ENCODE measurements around the gene CHRNB2. TPM values are rescaled to one million over a fixed set of nuclear protein-coding genes. Genes with fewer than 3 reads are reported as not detected.

CHRNB2 gene
- total and polyA plus RNA-seq, 9 of the 15 experiments (the other 6 are each of a cell fraction or from before 2014, with no cell fraction given), result 0.01 TPM; not detected in 8

DNA sequence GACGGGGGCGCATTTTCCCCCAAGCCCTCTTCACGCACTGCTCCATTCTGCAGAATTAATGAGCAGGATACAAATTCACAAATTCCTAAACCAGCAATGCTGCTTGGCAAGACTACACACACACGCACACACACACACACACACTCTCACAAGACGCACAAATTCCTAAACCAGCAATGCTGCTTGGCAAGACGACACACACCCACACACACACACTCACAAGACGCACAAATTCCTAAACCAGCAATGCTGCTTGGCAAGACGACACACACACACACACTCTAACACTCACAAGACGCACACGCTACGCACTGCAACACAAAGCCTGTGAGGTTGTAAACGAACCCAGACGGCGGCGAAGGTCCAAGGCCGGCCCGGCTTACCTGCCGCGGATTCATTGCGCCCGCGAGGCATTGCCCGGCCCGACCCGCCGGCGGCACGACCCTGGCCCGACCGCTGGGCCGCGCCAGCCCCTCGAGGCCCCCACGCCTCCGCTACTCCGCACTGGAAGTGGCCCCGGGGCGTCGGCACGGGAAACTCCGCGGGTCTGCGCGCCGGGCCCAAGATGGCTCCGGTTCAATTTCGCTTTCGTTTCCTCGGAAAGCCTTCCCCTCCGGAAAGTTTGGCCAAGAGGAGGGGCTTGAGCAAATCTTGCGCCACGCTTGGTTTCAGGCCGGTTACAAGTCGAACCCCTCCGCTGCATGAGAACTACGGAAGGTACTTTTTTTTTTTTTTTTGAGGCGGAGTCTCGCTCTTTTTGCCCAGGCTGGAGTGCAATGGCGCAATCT, 40.2 kb downstream of the CHRNB2 start, which contains the start of gene ADAR (continued):
- TF ChIP-seq, protein P1, sequence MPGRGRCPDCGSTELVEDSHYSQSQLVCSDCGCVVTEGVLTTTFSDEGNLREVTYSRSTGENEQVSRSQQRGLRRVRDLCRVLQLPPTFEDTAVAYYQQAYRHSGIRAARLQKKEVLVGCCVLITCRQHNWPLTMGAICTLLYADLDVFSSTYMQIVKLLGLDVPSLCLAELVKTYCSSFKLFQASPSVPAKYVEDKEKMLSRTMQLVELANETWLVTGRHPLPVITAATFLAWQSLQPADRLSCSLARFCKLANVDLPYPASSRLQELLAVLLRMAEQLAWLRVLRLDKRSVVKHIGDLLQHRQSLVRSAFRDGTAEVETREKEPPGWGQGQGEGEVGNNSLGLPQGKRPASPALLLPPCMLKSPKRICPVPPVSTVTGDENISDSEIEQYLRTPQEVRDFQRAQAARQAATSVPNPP (IDR thresholded peaks at IDR 0.05; ENCODE audit: borderline replicate concordance, insufficient read depth, insufficient read length), result no peak
- TF ChIP-seq CC2D1A (IDR thresholded peaks at IDR 0.05) (no peak), KLF6 (CRISPR knock-in tag; IDR thresholded peaks at IDR 0.05; ENCODE audit: borderline replicate concordance) (no peak), ZC3H8 (IDR thresholded peaks at IDR 0.05) (no peak), ZNF12 (CRISPR knock-in tag; IDR thresholded peaks at IDR 0.05) (no peak), ZC3H11A (IDR thresholded peaks at IDR 0.05; ENCODE audit: low read depth, low read length) (no peak), NR2F6 (CRISPR knock-in tag; IDR thresholded peaks at IDR 0.05) (no peak), HEY1 (CRISPR knock-in tag; IDR thresholded peaks at IDR 0.05; ENCODE audit: borderline replicate concordance) (no peak), MTF1 (CRISPR knock-in tag; IDR thresholded peaks at IDR 0.05; ENCODE audit: borderline replicate concordance) (no peak), TRIM24 (IDR thresholded peaks at IDR 0.05) (no peak), ETV5 (CRISPR knock-in tag; IDR thresholded peaks at IDR 0.05; ENCODE audit: low read depth) (0 out of 2 replicates have a peak, but pooled peaks have one; percentile 37), MEF2D (tag; conservative IDR thresholded peaks at IDR 0.05; ENCODE audit: low read depth) (no peak), TAL1 (IDR thresholded peaks at IDR 0.05) (no peak), STAT5A (IDR thresholded peaks at IDR 0.05; ENCODE audit: borderline replicate concordance, low read length) (no peak), SRSF3 (IDR thresholded peaks at IDR 0.05; ENCODE audit: insufficient read depth, low read length) (no peak), KDM1A (IDR thresholded peaks at IDR 0.05) (no peak), TCF3 (CRISPR knock-in tag; IDR thresholded peaks at IDR 0.05) (no peak), SAP30 (IDR thresholded peaks at IDR 0.05; ENCODE audit: borderline replicate concordance, insufficient read depth, low read depth, low read length, poor library complexity, severe bottlenecking) (peak; percentile 71)
- TF ChIP-seq, protein P2, sequence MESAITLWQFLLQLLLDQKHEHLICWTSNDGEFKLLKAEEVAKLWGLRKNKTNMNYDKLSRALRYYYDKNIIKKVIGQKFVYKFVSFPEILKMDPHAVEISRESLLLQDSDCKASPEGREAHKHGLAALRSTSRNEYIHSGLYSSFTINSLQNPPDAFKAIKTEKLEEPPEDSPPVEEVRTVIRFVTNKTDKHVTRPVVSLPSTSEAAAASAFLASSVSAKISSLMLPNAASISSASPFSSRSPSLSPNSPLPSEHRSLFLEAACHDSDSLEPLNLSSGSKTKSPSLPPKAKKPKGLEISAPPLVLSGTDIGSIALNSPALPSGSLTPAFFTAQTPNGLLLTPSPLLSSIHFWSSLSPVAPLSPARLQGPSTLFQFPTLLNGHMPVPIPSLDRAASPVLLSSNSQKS (CRISPR knock-in tag; IDR thresholded peaks at IDR 0.05), result no peak
- TF ChIP-seq, protein P3, sequence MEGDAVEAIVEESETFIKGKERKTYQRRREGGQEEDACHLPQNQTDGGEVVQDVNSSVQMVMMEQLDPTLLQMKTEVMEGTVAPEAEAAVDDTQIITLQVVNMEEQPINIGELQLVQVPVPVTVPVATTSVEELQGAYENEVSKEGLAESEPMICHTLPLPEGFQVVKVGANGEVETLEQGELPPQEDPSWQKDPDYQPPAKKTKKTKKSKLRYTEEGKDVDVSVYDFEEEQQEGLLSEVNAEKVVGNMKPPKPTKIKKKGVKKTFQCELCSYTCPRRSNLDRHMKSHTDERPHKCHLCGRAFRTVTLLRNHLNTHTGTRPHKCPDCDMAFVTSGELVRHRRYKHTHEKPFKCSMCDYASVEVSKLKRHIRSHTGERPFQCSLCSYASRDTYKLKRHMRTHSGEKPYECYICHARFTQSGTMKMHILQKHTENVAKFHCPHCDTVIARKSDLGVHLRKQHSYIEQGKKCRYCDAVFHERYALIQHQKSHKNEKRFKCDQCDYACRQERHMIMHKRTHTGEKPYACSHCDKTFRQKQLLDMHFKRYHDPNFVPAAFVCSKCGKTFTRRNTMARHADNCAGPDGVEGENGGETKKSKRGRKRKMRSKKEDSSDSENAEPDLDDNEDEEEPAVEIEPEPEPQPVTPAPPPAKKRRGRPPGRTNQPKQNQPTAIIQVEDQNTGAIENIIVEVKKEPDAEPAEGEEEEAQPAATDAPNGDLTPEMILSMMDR (IDR thresholded peaks at IDR 0.05 in 2 of 3, conservative IDR thresholded peaks at IDR 0.05 in 1 of 3; ENCODE audit: insufficient read depth in 2 of 3, low read depth in 1 of 3, low read length in 3 of 3), result no peak
- TF ChIP-seq, protein P4, sequence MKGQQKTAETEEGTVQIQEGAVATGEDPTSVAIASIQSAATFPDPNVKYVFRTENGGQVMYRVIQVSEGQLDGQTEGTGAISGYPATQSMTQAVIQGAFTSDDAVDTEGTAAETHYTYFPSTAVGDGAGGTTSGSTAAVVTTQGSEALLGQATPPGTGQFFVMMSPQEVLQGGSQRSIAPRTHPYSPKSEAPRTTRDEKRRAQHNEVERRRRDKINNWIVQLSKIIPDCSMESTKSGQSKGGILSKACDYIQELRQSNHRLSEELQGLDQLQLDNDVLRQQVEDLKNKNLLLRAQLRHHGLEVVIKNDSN (CRISPR knock-in tag; IDR thresholded peaks at IDR 0.05), result no peak
- TF ChIP-seq, protein P5, sequence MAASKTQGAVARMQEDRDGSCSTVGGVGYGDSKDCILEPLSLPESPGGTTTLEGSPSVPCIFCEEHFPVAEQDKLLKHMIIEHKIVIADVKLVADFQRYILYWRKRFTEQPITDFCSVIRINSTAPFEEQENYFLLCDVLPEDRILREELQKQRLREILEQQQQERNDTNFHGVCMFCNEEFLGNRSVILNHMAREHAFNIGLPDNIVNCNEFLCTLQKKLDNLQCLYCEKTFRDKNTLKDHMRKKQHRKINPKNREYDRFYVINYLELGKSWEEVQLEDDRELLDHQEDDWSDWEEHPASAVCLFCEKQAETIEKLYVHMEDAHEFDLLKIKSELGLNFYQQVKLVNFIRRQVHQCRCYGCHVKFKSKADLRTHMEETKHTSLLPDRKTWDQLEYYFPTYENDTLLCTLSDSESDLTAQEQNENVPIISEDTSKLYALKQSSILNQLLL (CRISPR knock-in tag; IDR thresholded peaks at IDR 0.05; ENCODE audit: borderline replicate concordance), result no peak
